GM19467 (cell line): ENCODE results near the gene CHURC1.

Experiments used
- ATAC-seq: cut with Tn5 transposase; IDR thresholded peaks from one replicate; pipeline ENCODE4 v1.9.1; 2021; ENCODE audit warnings: mild to moderate bottlenecking, moderate library complexity; ENCODE audit not compliant: unreplicated experiment

CHURC1 gene

DNA sequence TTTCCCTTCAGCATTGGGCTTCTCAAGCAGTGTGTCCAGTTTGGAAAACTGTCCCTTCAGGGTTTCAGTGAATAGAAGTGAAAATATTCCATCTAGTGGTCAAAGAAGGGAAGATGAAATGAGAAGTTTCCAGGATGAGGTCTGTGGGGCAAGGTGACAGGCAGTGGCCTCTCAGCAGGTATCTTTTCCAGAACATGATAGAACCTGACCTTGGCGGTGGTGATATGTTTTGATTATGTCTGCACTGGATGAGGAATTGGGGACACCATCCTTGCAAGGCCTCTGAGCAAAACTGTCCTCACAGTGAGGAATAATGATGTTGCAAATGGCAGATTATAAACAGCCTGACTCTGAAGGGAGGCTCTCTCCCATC, 23.6 kb downstream of the CHURC1 start:
- ATAC-seq = no peak

DNA sequence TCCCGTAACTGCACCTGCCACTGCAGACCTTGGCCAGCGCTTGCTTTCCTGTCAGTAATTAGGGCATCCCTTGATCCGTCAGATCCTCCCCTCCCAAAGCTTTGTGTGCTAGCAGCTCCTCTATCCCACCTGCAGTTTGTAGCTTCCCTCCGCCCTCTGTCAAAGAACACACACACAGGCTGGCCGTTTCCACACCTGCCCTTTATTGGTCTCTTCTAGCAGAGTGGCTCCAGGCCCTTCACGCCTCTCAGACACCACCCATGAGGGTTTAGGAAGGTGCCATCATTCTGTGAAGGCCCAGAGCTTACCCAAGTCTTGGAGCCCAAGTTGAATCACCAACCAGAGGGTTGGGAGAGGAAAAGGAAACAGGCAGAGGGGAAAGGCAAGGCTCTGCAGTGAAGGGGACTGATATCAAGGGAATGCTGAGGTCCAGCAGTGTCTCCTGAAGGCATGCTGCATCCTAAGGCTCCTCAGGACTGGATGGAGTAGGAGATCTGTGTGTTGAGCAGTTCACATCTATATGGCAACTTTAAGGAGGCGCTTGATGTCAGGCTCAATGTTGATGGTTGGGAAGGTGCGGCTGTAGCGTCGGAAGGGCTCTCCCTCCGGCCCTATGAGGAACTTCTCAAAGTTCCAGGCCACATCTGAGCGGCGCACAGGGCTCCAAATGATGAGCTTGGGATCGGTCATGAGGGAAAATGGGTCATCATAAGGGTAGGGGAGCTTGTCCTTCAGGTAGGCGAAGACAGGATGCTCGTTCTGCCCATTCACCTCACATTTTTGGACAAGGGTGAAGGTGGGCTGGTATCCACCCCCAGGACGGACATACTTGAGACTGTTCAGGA, 24.9 kb downstream of the CHURC1 start:
- no peak for ATAC-seq

DNA sequence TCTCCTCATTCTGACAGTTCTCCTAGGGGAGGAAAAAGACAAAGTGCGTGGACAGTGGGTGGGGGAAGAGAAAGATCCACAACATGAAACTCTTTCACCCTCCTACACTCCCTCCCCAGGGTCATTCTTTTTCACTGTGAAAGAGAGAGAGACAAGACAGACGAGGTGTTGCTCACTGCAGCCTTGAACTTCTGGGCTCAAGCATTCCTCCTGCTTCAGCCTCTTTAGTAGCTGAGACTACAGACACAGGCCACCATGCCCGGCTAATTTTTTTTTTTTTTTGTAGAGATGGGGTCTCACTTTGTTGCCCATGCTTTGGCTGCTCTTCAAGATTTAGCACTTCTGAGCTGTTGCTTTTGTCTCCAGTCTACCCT, 25.5 kb downstream of the CHURC1 start:
- no peak for ATAC-seq

DNA sequence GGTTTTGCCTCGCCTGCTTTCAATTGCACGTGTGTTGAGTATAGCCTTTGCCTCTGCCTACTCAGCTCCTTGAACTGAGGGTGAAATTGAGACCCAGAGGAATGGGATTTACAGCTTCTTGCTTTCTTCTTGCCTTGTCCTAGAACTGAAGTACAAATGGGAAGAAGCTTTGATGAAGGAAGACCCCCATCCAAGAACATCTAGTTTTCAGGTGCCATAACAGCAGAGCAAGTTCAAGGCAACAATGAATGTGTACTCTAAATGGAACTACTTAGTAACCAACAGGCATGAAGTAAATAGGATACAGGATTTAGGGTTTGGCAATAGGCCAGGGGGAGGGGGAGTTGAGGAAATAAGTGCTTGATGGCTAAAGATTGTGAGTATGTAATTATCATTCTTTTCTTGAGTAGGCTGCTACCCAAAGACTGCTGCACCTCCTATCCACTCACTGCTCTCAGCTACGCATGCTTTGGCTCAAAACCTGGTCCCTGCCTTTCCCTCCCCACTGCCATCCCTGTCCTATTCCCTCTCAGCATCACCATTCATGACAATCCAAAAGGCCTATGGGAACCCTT, 26.2 kb downstream of the CHURC1 start:
- no peak for ATAC-seq

DNA sequence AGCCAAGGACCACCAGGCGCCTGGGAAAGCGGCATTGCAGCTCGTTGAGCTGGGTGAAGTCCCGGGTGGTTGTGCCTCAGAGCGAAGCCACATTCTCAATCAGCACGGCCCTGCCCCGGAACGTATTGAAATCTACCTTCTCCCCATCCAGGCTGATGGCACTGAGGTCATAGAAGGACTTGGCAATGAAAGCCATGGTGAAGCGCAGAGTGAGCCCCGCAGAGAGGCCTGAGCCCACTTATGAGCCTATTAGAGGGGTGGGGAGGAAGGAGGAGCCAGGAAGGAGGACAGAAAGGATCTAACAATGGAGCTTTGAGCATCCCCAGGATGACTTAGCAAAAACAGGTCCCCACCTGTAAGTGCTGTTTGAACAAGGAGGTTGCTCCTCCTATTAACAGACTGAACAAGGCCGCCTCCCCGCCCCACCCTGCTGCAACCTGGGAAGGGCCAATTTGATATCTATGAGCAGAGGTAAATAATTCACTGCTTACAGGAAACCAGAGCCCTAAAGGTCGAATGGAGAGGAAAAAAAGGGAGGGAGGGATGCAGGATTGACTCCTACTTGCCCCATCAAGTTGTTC, 28.4 kb downstream of the CHURC1 start, which contains the start of gene GPX2:
GPX2 (minus strand) TSS at position 215 of the 581 bp plus-strand sequence; CDS start at position 196, 19 bp downstream.
- ATAC-seq = no peak

DNA sequence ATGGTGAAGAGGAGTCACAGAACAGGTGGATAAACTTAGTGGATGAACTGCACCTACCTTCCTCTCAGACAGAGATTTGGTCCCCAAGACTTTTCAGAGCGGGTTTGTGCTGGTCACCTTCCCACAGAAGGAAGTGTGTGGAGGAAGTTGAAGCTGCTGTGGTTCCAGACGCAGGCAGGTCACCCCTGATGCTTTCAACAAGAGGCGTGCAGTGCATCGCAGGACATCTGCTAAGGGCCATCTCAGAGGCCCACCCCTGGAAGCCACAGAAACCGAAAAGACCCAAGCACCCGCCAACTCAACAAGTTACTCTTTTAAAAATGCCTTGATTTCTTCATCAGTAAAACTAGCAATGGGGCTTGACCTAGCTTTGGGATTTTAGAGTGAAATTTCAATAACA, 29.3 kb downstream of the CHURC1 start:
- no peak for ATAC-seq

DNA sequence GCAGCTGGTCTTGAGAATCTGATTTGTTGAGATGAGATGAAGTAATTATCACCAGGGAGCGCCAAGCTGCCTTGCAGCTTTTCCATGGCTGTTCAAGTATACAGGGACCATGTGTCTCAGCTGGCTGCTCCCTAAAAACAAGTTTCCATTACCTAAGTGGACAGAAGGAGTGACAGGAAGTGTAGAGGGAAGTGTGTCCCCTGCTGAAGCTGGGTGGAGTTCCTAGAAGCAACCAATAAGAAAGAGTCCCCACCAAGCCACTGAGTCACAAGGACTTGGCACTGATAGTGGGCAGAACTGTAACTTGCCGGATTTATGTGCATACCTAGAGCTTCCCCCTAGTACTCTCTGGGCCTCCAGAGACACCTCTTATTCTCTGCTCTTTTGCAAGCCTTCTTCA, 29.8 kb downstream of the CHURC1 start:
- no peak for ATAC-seq

DNA sequence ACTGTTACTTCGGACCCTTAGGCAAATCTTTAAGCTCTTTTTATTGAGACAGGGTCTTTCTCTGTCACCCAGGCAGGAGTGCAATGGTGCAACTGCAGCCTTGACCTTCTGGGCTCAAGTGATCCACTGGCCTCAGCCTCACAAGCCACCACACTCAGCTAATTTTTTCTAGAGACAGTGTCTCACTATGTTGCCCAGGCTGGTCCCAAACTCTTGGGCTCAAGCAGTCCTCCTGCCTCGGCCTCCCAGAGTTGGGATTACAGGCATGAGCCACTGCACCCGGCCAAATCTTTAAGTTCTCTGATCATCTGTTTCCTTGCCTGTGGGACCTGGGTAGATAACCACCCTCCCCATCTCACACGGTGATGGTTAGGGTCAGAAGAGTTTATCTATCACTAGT, 30.6 kb downstream of the CHURC1 start:
- no peak for ATAC-seq

DNA sequence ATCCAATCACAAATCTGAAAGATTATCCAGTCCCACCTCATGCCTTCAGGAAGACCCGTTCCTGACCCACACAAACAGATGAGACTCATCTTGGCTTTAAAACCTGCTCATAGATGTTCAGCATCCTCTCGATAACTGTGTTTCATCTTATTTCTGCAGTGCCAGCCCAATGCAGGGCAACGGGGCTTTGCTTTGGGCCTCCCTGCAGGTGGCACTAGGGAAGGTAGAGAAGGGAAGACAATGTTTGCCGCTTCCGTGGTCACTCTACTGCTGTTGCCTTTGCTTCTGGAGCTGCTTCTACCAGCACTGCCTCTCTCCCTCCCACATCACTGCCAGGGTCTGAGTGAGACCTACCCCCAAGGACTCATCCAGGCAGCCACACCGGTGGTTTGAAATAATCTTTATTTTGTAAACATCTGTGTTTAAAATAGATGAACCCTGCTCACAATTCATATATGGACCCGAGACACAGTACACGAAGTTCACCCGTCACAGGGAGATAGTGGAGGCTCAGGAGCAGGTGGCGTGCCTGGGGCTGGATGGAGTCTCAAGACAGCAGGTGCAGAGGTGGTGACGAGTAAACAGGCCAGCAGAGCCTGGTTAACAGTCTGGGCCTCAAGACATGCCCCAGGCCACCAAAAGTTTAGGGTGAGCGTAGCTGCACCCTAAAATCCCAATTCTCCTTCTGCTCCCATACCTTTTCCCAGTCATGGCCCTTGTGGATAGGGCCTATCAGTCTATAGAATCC, 31.4 kb downstream of the CHURC1 start:
- ATAC-seq = no peak

DNA sequence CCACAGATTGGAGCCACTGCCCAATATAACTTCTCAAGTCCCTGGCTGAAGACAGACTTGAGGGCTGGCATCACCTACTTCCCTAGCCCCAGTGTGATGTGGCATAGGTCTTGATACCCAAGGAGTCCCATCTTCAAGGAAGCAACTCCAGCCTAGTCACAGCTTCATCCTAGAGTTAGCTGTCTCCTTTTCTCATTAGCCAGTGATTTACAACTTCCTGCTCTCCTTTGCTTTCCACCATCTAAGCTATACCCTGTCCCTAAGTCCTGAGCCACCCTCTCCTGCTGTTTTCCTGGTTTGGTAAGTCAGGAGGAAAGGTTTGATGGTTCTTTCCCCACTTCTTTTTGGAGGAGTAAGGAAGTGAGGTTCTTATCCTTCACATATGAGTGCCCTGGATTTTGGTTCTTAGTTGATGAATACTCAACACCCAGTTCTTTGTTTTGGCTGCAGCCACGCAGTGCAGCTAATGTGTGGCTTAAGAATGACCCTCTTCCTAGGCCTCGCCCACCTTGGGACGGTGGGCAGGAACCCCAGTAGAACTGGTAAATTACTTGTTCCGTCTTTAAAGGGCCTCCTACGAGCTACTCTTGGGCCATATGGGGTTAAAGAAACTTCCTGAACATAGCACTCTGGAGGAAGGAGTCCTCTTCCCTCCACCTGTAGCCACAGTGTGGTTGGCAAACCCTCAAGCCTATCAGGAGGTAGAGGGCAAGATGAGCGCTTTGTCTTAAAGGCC, 32.2 kb downstream of the CHURC1 start:
- ATAC-seq = no peak

DNA sequence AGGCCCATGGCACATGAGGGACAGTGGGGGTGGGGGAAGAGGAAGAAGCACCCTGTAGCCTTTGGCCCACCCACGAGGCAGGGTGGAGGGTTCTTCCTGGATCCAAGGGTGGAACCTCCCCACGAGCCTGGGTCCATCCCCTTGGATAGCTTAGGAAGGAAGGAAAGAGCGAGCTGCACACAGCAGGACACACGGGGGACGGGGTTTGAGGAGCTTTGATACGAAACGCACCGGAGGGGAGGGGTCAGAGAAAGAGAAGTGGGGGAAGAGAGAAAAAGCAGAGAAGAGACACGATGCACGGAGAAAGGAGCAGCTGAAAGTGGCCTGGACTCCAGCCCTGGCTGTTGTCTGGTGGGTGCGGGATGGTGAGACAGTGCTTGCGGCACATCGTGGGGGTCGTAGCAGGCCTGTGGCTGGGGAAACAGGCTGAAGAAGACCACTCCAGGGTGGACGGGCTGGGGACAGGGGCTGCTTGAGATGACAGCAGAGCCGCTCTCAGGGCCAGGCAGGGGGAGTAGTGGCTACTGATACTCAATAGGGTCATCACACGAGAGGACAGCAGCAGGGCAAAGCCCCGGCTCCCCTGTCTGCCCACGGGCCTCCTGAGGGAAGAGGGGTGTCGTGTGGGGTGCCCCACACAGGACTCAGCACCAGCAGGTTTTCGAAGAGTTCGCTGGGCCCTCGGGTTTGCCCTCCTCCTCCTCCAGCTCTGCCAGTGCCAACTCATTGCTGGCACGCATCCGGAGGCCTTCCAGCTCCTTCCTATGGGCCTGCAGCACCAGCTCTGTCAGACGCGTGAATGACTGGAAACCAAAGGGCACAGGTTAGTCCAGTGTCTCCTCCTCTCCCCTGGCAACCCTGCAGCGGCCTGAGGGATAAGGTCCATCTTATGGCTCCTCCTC, 33.7 kb downstream of the CHURC1 start:
- ATAC-seq = no peak

DNA sequence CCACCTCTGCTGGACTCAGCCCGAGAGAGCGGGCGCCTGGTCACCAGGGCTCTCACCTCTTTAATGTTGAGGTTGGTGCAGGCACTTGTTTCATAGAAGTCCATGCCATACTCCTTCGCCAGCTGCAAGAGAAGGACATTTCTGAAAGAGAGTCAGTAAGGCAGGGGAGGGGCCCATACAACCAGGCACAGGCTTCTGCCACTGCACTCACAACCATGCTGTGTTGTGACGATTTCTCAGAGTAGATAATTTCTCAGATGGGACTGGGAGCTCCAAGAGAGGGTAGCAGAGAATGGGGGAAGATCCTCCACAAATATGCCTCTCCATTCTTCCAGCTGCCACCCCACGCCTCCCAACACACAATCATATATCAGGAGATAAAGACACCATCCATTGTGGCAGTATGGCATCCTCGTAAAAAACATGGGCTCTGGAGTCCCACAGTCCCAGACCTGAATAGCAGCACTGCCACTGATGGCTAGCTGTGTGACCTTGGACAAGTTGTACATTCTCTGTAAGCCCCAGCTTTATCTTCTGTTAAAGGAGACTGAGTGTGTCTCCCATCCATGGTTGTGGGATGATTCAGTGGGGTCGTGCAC, 34.5 kb downstream of the CHURC1 start:
- ATAC-seq = no peak

DNA sequence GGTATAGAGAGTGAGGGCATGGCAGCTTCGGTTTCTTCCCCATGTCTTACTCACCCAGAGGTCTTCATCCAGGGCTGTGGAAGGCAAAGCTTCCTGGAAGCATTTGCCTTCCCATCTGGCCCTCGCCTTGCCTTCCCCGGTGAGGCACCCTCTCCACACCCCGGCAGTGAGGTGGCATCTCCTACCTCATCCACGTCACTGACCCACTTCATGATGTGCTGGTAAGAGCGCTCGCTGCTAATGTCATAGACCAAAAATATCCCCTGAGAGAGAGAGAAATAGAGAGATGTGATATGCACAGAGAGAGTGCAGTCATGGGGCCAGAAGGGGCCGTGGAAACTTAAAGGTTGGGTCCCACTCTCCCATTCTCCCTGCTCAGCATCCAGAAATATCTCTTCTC, 36.6 kb downstream of the CHURC1 start:
- no peak for ATAC-seq

DNA sequence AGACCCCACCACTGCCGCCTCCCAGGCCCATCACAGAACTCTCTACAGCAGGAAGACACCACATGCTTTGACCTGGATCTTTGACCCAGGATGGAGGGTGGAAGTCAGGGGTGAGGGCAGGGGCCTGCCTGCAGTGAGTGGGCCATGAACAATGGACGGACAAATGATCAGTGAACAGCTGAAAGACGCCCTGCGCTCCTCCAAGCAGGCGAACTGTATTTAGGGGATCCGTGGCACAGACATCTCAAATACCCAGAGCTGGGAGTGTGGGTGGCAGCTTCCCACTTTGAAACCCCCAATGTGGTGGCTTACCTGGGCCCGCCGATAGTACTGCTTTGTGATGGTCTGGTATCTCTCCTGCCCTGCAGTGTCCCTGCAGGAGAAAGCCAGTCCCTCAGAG, 37.0 kb downstream of the CHURC1 start:
- ATAC-seq = no peak

DNA sequence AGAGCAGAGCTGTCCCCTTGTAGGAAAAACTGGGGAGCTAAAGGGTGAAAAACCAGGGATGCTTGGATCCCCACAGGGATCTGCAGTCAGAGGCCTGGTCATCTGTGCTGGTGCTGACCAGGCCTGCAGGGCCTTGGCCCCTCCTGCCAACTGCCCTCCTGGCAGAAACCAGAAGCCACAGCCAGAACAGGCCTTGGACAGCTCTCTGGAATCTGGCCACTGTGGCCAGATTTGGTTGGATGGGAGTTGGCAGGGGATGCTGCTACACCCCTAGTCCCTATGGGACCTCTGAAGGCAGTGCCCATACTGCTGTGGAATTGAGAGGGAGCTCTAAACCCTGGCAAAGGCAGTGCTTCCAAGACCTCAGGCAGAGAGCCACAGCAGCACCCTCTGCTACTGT, 37.5 kb downstream of the CHURC1 start:
- ATAC-seq = no peak

DNA sequence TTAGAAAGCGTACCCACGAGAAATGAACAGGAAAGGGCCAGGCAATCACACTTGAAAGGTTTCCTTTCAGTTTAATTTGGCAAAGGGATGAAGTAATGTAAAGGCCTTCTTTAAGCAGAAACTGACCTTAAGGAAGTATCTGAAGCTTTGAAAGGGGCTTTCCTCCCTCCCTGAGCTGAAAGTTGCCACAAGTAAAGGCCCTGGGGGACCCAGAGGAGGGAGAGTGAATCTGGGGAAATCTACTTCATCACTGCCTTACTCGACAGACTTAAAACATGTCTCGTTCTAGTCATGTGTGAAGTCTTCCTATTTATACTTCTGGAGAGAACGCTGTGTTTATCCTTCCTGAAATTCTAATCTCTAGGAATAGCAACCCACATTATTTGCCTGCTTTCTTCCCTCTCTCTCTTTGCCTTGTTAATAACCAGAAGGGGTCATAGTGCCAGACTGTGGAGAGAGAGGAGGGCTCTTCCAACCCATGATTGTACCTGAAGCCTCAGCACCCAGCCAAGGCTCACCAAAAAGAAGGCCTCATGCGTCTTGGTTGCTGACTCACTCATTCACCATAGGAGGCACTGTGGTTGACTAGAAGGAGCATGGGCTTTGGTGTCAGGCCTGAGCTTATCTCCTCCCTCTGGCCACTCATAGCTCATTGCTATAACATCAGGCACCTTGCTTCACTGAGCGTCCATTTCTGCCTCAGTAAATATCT, 38.5 kb downstream of the CHURC1 start:
- no peak for ATAC-seq

DNA sequence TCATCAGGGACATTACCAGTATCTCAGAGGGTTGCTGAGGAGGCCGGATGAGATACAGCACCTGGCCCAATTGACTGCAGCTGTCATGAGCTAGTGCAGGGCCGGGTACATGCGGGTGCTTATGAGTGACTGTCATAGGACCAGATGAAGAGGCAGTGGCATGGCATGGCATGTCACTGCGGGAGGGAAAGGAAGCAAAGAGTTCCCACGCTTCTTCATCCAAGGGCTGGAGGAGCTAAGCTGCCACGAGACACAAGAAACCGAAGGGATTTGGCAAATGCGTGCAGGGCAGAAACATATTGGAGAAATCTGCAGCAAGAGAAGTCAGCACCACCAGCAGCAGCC, 39.0 kb downstream of the CHURC1 start:
- ATAC-seq = no peak

DNA sequence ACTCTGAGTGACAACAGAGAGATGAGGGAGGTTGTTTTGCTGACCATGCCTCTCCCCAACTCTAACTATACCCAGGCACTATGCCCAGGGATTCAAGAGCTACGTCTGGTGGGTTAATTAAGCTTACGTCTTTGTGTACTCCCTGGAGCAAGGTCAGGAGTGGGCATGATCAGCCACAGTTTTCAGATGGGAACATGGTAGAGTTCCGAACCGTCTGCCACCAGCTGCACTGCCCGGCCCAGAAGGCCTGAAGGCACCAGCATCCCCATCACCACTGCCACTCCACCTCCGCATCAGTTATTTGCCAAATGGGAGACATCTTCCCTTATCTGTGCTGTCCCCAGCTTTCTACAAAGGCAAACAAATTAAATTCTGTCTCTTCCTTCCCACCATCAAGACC, 39.4 kb downstream of the CHURC1 start:
- no peak for ATAC-seq
